Fibroblast of lung (primary cell): Measurements from ENCODE around the gene PCGF3.
A peak's percentile ranks its signal among the peaks of the same experiment; 100 is the strongest.

Source experiments
- CTCF ChIP-seq, 2 donors: IDR thresholded peaks in 1 of 2; conservative IDR thresholded peaks in 1 of 2; 1 replicate in 1 of 2; 2 replicates in 1 of 2; pipeline ENCODE4 v1.5.1; 2011 to 2012; ENCODE audit warnings: low read length in 2 of 2, control low read depth in 1 of 2, inconsistent platforms in 1 of 2, low read depth in 1 of 2, mild to moderate bottlenecking in 1 of 2
- EZH2 ChIP-seq: IDR thresholded peaks from 2 replicates; pipeline ENCODE4 v1.5.1; 2012; ENCODE audit warnings: low read length, control low read depth, mild to moderate bottlenecking; ENCODE audit errors: missing control alignments

- TF ChIP-seq CTCF (conservative IDR thresholded peaks at IDR 0.05 in 1 of 2, IDR thresholded peaks at IDR 0.05 in 1 of 2; ENCODE audit: low read depth in 1 of 2, low read length in 2 of 2) (no peak), EZH2 (peak; percentile 52)
Observed at GRCh38 chr4:791898-792625, 86.4 kb downstream of the PCGF3 start.
